HL-60 (cell line): ENCODE data around the gene SLFNL1.

ENCODE experiments used
- DNase-seq, 2 experiments: peaks; one replicate each; pipeline ENCODE4 v3.0.0-alpha.2; 2010 to 2020; ENCODE audit warnings: low read depth in 1 of 2, low spot score in 1 of 2
- H3K27ac ChIP-seq: fragments of 250-450 bp; sonication (Bioruptor Pico); replicated peaks from 2 replicates; pipeline ENCODE4 v1.5.1; 2020; ENCODE audit warnings: mild to moderate bottlenecking, moderate library complexity
- H3K27me3 ChIP-seq: fragments of 250-450 bp; sonication (Bioruptor Pico); 2 replicates; pipeline ENCODE4 v1.5.1; 2021; ENCODE audit warnings: mild to moderate bottlenecking, moderate library complexity; ENCODE audit not compliant: insufficient read depth, poor library complexity, severe bottlenecking
- H3K4me3 ChIP-seq: replicated peaks from 2 replicates; pipeline ENCODE4 v1.5.1; 2011; ENCODE audit warnings: mild to moderate bottlenecking, control low read depth, low read length; ENCODE audit not compliant: insufficient read depth
- CTCF ChIP-seq: IDR thresholded peaks from one replicate; pipeline ENCODE4 v1.5.1; 2011; ENCODE audit warnings: low read length, control low read depth, inconsistent platforms; ENCODE audit not compliant: insufficient read depth
- GABPA ChIP-seq: IDR thresholded peaks from 2 replicates; pipeline ENCODE4 v1.6.1; 2012; ENCODE audit warnings: low read depth
- POLR2AphosphoS5 ChIP-seq: IDR thresholded peaks from 2 replicates; pipeline ENCODE4 v1.6.1; 2012; ENCODE audit warnings: low read depth
- REST ChIP-seq: IDR thresholded peaks from 2 replicates; pipeline ENCODE4 v1.6.1; 2012; ENCODE audit warnings: low read depth; ENCODE audit not compliant: insufficient replicate concordance
- SPI1 ChIP-seq: IDR thresholded peaks from 2 replicates; pipeline ENCODE4 v1.6.1; 2012; ENCODE audit warnings: low read depth, mild to moderate bottlenecking, borderline replicate concordance

Gene SLFNL1

GRCh38 chr1:41041614-41042270 lies 20.2 kb upstream of the SLFNL1 start:
- Histone ChIP-seq H3K27ac (no peak overlapping the region), H3K27me3 (no peaks in the 10 kb centered on the region), H3K4me3 (no peak overlapping the region)
- DNase-seq, result peak in 1 of 2 experiments; percentile 58
- TF ChIP-seq GABPA, result no peak
- no peak for TF ChIP-seq POLR2AphosphoS5
- TF ChIP-seq CTCF, result no peak
- no peak for TF ChIP-seq REST
- peak; percentile 88 for TF ChIP-seq SPI1

- no peak for DNase-seq
- no peak for TF ChIP-seq CTCF
- TF ChIP-seq POLR2AphosphoS5, result no peak
- no peak for TF ChIP-seq GABPA
- TF ChIP-seq SPI1, result no peak
- no peak for TF ChIP-seq REST
- Histone ChIP-seq H3K27me3 (no peaks in the 10 kb centered on the region), H3K4me3 (no peak overlapping the region), H3K27ac (no peak overlapping the region)
Measured at GRCh38 chr1:41038110-41038509, 16.6 kb upstream of the SLFNL1 start.

GRCh38 chr1:41037116-41037903 lies 15.8 kb upstream of the SLFNL1 start:
- TF ChIP-seq POLR2AphosphoS5 (no peak), GABPA (no peak), REST (no peak), SPI1 (no peak), CTCF (no peak)
- H3K27ac ChIP-seq, result no peak overlapping the region
- DNase-seq, result no peak
- H3K27me3 ChIP-seq, result no peaks in the 10 kb centered on the region
- H3K4me3 ChIP-seq, result no peak overlapping the region
